D721Med (cell line): ENCODE data around the gene RREB1.

Experiments used
- DNase-seq: peaks from one replicate; pipeline ENCODE4 v3.0.0; 2011; ENCODE audit warnings: low spot score; ENCODE audit not compliant: insufficient read length
- FAIRE-seq: peaks from 2 replicates; lab custom pipeline; 2011; peaks lifted over from hg19 to GRCh38; lab: Jason Lieb, UNC
- CTCF ChIP-seq: IDR thresholded peaks from 2 replicates; pipeline ENCODE4 v1.5.1; 2012; ENCODE audit warnings: mild to moderate bottlenecking, control low read depth; ENCODE audit not compliant: insufficient read depth; ENCODE audit errors: missing control alignments

Gene RREB1

GRCh38 chr6:7246401-7247178 is 138.8 kb downstream of the RREB1 start:
- no peak for TF ChIP-seq CTCF
- FAIRE-seq (no peak), DNase-seq (no peak)

GRCh38 chr6:7247179-7247456 is 139.4 kb downstream of the RREB1 start:
- FAIRE-seq, result no peak

GRCh38 chr6:7247828-7248227 is 140.1 kb downstream of the RREB1 start:
- TF ChIP-seq CTCF, result no peak
- DNase-seq, result no peak
- no peak for FAIRE-seq

More at GRCh38 chr6:7247179-7247456, 139.4 kb downstream of the RREB1 start:
- DNase-seq, result no peak
- TF ChIP-seq CTCF, result no peak

GRCh38 chr6:7249391-7249790 is 141.6 kb downstream of the RREB1 start:
- FAIRE-seq (no peak), DNase-seq (no peak)
- no peak for TF ChIP-seq CTCF

- FAIRE-seq (no peak), DNase-seq (no peak)
- no peak for TF ChIP-seq CTCF
Observed at GRCh38 chr6:7249946-7250643, 142.3 kb downstream of the RREB1 start.

- FAIRE-seq (no peak), DNase-seq (no peak)
- no peak for TF ChIP-seq CTCF
Observed at GRCh38 chr6:7250812-7251211, 143.1 kb downstream of the RREB1 start.
